GM12875 (cell line): Measurements from ENCODE around the gene SLC6A8.

Experiments
- H3K4me3 ChIP-seq: one replicate; pipeline ENCODE4 v1.5.1; 2011; ENCODE audit warnings: low read depth, low read length, control low read depth
- CTCF ChIP-seq: IDR thresholded peaks from 2 replicates; pipeline ENCODE4 v1.5.1; 2011; ENCODE audit warnings: low read depth, mild to moderate bottlenecking, control low read depth, inconsistent platforms, low read length, moderate library complexity, borderline replicate concordance; ENCODE audit not compliant: insufficient read depth

The SLC6A8 gene

GRCh38 chrX:153641627-153642026 is 46.1 kb upstream of the SLC6A8 start:
- no peak for TF ChIP-seq CTCF
- no peak overlapping the region for H3K4me3 ChIP-seq

GRCh38 chrX:153642051-153642654 is 45.6 kb upstream of the SLC6A8 start:
- no peak for TF ChIP-seq CTCF
- no peak overlapping the region for H3K4me3 ChIP-seq

DNA sequence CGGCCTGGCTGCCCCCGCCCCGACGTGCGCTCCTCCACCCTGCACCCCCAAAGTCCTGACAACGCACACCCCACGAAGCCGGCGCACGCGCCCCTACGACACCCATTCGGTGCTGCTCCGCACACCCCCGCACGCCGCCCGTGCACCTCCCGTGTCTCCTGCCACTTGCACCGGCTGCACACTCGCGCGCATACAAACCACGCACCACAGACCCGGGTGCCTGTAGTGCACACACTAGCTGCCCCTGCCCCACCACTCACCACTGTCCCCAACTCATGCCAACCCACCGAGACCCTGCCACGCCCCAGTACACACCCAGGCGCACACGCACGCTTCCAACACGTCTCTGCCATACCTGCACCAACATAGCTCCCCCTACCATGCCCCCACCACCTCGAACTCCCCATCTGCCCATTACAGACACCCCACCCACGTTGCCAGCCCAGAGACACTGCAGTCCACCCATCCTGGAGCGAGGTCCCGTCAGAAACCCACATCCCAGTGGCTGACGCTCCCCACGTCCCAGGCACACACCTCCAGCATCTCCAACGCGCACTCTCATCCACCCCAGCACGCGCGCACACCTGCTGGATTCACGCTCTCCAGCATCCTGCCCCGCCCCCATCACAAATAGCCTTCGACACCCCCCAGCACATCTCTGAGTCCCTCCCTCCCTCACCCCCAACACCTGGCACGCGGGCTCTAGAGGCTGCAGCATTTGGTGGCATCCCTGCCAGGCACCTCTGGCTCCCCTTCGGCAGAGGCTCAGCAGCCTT is 44.9 kb upstream of the SLC6A8 start:
- H3K4me3 ChIP-seq, result no peak overlapping the region
- TF ChIP-seq CTCF, result no peak

DNA sequence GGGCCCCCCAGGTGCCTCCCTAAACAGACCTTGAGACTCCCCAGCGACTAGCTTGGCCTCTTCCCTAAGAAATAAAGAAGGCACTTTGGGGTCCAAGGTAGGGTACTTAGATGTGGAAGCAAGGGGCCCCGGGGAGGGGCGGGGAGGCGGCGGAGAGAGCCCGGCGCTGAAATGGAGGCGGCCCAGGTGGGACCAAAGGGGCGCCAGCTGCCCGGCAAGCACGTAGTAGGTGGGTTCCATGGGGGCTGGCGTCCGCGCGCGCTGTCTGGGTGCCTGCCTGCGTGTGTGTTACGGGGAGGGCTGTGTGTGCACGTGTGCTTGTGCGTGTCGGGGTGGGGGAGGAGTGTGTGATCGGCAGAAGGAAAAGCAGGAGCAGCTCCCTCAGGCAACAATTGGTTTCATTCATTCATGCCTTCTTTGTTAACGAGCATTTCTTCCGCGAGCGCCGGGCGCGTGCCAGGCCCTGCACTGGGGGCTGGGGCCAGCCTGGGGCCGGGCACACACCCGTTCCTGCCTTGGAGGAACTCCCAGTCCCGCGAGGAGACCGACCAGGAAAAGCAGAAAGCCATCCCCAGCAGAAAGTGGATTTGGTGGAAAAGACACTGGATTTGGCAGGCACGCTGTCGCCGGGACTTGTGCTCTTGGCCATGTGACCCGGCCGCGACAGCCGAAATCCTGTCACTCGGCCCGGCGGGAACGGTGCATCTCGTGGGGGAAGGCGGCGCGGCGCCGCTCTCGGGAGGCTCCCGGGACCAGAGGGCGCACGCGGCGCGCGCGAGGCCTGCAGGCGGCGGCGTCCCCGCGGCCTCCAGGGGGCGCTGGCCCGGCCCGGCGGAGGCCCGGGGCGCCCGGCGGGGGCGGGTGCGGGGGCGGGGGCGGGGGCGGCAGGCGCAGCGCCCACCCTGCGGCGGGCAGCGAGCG is 44.0 kb upstream of the SLC6A8 start:
- H3K4me3 ChIP-seq, result no peak overlapping the region
- peak; percentile 19; the same call in 1 of the 2 replicates for TF ChIP-seq CTCF

GRCh38 chrX:153644356-153645125 is 43.2 kb upstream of the SLC6A8 start:
- H3K4me3 ChIP-seq, result no peak overlapping the region
- no peak for TF ChIP-seq CTCF

DNA sequence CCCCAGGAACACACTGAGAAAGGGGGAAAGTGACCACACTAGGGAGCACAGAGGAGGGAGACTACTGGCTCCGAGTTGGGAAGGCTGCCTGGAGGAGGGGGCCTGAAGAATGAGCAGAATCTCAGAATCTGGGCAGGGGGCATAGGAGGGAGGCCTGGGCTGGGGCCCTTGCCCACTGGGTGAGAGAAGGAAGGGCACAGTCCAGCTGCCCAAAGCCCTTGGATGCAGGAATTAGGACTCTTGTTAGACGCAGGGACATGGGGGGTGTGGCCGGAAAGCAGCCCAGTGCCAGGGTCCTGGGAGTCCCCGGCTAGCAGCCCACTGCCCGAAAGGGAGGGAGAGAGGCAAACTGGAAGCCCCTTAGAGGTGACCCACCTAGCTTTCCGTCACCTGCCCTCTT is 42.6 kb upstream of the SLC6A8 start:
- no peak overlapping the region for H3K4me3 ChIP-seq
- no peak for TF ChIP-seq CTCF
